T-helper 2 cell treated with Interferon-gamma antibody and Interleukin-4, amounts not matched to agents 5 μg/mL and 100 μg/mL, for 36 hours (primary cell): ENCODE data around the gene SLC6A2.
"Not testable (repeated sequence)": the region's sequence is repeated elsewhere in the genome, so short reads cannot be mapped to it uniquely, and the experiment has no call there.

Source experiments
- DNase-seq: peaks from one replicate; pipeline ENCODE4 v3.0.0; 2021; ENCODE audit warnings: low spot score
- H3K27ac Mint-ChIP-seq: one replicate; pipeline ENCODE4 v1.8.0; 2021; ENCODE audit warnings: mild to moderate bottlenecking, mixed read lengths
- H3K27me3 Mint-ChIP-seq: one replicate; pipeline ENCODE4 v1.8.0; 2021; ENCODE audit warnings: low read depth, mixed read lengths
- H3K36me3 Mint-ChIP-seq: one replicate; pipeline ENCODE4 v1.8.0; 2021; ENCODE audit warnings: low read depth, mixed read lengths
- H3K4me1 Mint-ChIP-seq: one replicate; pipeline ENCODE4 v1.8.0; 2021; ENCODE audit warnings: low read depth, mixed read lengths
- H3K4me3 Mint-ChIP-seq: one replicate; pipeline ENCODE4 v1.8.0; 2022; ENCODE audit warnings: mild to moderate bottlenecking, moderate library complexity, mixed read lengths
- H3K9me3 Mint-ChIP-seq: one replicate; pipeline ENCODE4 v1.8.0; 2021; ENCODE audit warnings: mixed read lengths

Gene SLC6A2

DNA sequence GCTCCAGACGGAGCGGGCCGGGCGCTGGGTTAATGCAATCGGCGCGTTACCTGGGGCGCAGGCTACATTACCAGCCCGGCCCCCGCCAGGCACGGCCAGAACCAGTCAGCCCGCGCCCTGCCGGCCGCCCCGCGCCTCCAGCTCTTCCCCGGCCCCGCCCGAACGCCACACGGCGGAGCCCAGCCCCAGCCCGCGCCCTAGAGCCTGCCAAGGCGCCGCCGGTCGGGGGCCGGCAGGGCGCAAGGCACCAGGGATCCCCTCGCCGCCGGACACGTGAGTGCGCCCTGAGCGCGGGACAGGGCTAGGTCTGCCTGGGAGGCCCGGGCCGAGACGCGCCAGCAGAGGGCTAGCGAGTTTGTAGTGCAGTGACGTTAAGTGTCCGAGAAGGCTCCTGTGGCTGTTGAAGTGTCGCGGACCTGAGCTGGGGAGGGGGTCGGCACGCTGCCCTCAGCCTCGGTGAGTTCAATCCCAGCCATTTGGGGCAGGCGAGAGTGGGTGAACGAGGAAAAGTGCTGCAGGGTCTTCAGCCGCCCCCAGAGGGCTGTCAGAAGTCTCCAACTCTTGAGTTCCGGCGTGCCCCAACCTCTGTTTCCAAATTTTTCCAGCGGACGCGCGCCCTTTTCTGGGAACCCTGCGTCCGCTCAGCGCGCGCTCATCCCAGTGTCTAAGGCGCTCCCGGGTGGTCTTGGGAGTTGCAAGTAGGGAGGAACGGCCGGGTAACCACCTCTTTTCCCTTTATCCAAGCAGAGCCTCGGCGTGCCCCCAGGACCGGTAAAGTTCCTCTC lies at the start of gene SLC6A2:
TSS of gene SLC6A2 (plus strand) at position 92 of the 785 bp plus-strand sequence. CDS start 707 bp downstream, outside the sequence.
- H3K4me1 Mint-ChIP-seq: no peaks in the 10 kb centered on the region
- H3K9me3 Mint-ChIP-seq: no peaks in the 10 kb centered on the region
- no peak for DNase-seq
- H3K4me3 Mint-ChIP-seq: no peak within 1 kb of the TSS
- H3K36me3 Mint-ChIP-seq: no peaks in the 10 kb centered on the region
- peaks cover 10% of the 10 kb centered on the region for H3K27me3 Mint-ChIP-seq
- no peak within 1 kb of the TSS for H3K27ac Mint-ChIP-seq

DNA sequence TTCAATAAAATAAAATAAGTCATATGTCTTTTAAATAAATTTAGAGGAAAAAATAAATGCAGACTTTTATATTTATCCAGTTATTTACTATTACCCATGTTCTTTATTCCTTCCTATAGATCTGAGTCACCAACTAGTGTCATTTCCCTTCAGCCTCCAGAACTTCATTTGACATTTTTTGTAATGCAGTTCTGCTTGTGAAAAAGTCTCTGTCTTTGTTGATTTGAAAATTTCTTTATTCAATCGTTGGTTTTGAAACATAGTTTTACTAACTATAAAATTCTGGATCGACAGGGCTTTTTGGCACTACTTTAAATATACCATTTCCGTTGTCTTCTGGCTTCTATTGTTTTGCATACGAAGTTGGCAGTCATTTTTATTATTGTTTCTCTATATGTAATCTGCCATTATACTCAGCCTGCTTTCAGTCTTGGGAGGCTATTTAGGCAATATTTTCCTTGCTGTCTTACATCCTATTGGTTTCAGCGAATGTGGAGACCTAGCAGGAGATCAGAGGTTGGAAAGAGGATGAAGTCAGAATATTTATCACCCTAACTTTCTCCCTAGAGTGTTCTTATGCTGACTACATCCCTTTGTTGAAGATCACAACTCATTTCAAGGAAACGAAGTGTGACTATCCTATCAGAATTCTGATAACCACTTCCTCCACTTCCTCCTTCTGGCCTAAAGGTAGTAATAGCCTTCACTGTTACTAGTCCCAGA lies 42.0 kb upstream of the SLC6A2 start:
- no peak for DNase-seq
- Mint-ChIP-seq H3K9me3 (no peaks in the 10 kb centered on the region), H3K27ac (no peak overlapping the region), H3K4me1 (no peaks in the 10 kb centered on the region), H3K27me3 (no peaks in the 10 kb centered on the region), H3K36me3 (no peaks in the 10 kb centered on the region), H3K4me3 (no peak overlapping the region)

DNA sequence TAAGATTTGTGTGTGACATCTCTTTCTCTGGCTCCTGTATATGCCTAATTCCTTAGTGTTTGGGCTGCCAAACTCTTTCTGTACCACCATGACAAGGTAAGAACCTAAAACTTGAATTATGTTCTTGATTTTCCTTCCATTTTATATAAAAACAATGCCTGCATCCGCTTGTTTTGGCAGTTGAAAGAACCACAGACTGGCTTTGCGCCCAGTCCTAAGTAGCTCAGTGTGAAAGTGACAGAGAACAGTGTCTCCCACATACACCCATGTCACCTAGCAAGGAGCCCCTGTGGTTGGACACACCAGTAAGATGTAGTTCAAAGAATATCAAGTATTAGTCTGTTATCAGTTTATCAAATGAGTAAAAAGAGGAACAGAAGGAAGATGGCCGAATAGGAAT lies 40.7 kb upstream of the SLC6A2 start:
- Mint-ChIP-seq H3K4me1 (no peaks in the 10 kb centered on the region), H3K9me3 (no peaks in the 10 kb centered on the region), H3K4me3 (no peak overlapping the region), H3K27me3 (no peaks in the 10 kb centered on the region), H3K27ac (no peak overlapping the region), H3K36me3 (no peaks in the 10 kb centered on the region)
- no peak for DNase-seq

DNA sequence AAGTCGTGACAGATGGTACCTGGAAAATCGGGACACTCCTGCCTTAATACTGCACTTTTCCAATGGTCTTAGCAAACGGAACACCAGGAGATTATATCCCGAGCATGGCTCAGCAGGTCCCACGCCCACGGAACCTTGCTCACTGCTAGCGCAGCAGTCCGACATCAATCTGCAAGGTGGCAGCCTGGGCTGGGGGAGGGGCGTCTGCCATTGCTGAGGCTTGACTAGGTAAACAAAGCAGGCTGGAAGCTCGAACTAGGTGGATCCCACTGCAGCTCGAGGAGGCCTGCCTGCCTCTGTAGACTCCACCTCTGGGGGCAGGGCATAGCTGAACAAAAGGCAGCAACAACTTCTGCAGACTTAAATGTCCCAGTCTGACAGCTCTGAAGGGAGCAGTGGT lies 40.1 kb upstream of the SLC6A2 start:
- not testable (repeated sequence) for H3K9me3 Mint-ChIP-seq, H3K27me3 Mint-ChIP-seq, H3K27ac Mint-ChIP-seq, H3K4me1 Mint-ChIP-seq, H3K36me3 Mint-ChIP-seq, H3K4me3 Mint-ChIP-seq, DNase-seq

DNA sequence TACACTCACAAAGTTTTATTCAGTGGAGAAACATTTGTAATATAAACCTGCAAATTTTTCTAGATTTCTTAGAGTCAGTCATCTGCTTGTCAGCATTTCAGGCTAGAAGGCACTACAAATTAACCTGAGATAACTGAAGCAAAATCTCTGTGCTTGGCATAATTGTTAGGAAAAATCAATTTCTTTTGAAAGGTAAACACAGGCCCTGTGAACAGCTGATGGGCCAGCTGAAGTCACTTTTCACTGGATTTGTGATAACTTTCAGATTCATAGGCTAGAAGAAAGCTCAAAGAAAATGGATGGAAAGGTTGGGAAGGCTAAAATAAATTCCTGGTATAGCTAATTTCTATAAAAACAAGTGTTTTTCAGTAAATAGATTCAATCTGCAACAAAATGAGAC lies 34.0 kb upstream of the SLC6A2 start:
- no peak for DNase-seq
- Mint-ChIP-seq H3K4me1 (no peaks in the 10 kb centered on the region), H3K27ac (no peak overlapping the region), H3K4me3 (no peak overlapping the region), H3K27me3 (no peaks in the 10 kb centered on the region), H3K9me3 (no peaks in the 10 kb centered on the region), H3K36me3 (no peaks in the 10 kb centered on the region)

DNA sequence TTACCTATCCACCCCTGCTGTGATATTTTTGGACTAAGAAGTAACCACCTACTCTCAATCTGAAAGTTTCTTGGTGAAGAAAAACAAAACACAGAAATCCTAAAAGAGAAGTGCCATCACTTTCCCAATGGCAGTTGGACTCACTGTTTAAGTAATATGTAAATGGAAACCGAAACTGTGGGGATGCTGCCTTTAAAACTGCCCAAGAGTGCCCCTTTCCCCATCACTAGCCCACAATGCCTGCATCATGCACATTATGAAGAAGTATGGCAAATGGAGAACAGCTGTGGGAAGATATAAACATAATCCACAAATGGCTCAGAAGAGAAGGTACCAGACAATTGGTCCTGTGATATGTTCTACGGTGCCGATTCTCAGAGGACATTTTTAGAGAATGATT lies 33.5 kb upstream of the SLC6A2 start:
- DNase-seq: no peak
- Mint-ChIP-seq H3K9me3 (no peaks in the 10 kb centered on the region), H3K4me3 (no peak overlapping the region), H3K36me3 (no peaks in the 10 kb centered on the region), H3K4me1 (no peaks in the 10 kb centered on the region), H3K27me3 (no peaks in the 10 kb centered on the region), H3K27ac (no peak overlapping the region)

DNA sequence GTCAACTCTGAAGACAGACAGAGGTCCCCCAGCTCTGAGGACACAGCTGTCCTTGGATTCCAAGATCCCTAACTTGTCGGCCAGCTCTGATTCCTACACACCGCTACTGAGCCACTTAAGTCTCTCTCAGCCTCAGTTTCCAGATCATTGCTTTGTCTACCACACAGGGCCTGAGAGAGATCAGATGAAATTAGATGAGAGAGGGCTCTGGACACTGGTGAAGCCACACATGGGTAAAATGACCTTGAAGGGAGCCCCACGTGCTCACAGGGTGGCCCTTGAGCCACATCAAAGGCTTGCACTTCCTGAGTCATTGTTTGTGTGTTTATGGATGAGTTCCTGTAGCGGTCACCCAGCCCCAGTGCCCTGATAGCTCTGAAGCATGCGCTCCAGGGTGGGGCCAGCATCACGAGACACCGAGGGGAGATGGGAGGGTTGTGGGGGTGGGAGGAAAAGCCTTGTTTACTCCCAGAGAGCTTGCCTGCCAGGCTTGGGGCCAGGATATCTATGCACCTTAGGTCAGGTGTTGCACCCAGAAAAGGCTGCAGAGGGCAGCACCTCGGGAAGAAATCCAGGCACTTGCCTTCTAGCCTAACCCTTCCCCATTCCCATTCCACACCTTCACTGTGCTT lies 32.7 kb upstream of the SLC6A2 start:
- H3K9me3 Mint-ChIP-seq: no peaks in the 10 kb centered on the region
- H3K36me3 Mint-ChIP-seq: no peaks in the 10 kb centered on the region

DNA sequence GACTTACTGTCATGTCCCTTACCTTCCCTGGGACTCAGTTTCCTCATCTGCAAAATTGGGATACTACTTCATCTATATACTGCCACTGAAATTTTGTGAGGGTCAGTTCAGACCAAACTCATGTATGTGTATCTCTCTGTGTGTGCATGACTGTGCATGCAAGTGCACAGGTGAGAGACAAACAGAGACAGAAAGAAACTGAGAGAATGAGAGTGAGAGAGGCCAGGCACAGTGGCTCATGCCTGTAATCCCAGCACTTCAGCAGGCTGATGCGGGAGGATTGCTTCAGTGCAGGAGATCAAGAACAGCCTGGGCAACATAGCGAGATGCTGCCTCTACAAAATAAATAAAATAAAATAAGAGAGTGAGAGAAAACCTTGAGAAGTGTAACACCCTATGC lies 32.1 kb upstream of the SLC6A2 start:
- H3K4me3 Mint-ChIP-seq: no peak overlapping the region
- H3K27me3 Mint-ChIP-seq: no peaks in the 10 kb centered on the region
- H3K4me1 Mint-ChIP-seq: no peaks in the 10 kb centered on the region
- H3K27ac Mint-ChIP-seq: no peak overlapping the region
- H3K9me3 Mint-ChIP-seq: no peaks in the 10 kb centered on the region
- DNase-seq: no peak
- no peaks in the 10 kb centered on the region for H3K36me3 Mint-ChIP-seq

More for the DNA sequence above, 32.7 kb upstream of the SLC6A2 start:
- Mint-ChIP-seq H3K27ac (no peak overlapping the region), H3K4me3 (no peak overlapping the region), H3K4me1 (no peaks in the 10 kb centered on the region), H3K27me3 (no peaks in the 10 kb centered on the region)
- no peak for DNase-seq

DNA sequence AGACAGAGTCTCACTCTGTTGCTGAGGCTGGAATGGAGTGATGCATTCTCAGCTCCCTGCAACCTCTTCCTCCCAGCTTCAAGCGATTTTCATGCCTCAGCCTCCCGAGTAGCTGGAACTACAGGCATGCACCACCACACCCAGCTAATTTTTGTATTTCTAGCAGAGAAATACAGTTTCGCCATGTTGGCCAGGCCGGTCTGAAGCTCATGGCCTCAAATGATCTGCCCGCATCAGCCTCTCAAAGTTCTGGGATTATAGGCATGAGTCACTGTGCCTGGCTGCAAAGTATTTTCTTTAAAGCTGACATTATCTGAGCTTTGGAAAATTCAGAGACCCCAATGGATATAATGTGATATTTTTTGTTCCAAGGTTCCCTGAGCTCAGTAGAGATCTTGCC lies 31.1 kb upstream of the SLC6A2 start:
- H3K4me3 Mint-ChIP-seq: no peak overlapping the region
- H3K9me3 Mint-ChIP-seq: no peaks in the 10 kb centered on the region
- no peak for DNase-seq
- no peaks in the 10 kb centered on the region for H3K36me3 Mint-ChIP-seq
- H3K27me3 Mint-ChIP-seq: no peaks in the 10 kb centered on the region
- H3K27ac Mint-ChIP-seq: no peak overlapping the region
- H3K4me1 Mint-ChIP-seq: no peaks in the 10 kb centered on the region

DNA sequence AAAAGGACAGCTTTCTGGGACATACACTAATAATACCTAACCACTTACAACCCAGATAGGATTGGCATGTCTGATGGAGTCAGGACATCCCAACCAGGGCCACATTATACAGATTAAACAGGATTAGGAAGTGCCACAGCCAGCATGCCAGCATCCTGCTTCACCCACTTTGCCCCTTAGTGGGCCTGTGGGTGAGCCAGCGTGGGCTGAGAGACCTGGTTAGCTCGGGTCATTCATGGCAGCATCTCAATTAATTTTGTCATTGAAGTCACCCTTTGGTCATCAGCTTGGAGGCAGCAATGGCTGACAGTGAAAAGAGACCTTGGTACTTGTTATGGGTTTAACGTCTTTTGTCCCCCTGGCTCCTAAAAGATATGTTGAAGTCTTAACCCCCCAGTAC lies 29.9 kb upstream of the SLC6A2 start:
- no peaks in the 10 kb centered on the region for H3K27me3 Mint-ChIP-seq
- H3K4me3 Mint-ChIP-seq: no peak overlapping the region
- H3K9me3 Mint-ChIP-seq: no peaks in the 10 kb centered on the region
- no peak for DNase-seq
- H3K4me1 Mint-ChIP-seq: no peaks in the 10 kb centered on the region
- H3K27ac Mint-ChIP-seq: no peak overlapping the region
- H3K36me3 Mint-ChIP-seq: no peaks in the 10 kb centered on the region

DNA sequence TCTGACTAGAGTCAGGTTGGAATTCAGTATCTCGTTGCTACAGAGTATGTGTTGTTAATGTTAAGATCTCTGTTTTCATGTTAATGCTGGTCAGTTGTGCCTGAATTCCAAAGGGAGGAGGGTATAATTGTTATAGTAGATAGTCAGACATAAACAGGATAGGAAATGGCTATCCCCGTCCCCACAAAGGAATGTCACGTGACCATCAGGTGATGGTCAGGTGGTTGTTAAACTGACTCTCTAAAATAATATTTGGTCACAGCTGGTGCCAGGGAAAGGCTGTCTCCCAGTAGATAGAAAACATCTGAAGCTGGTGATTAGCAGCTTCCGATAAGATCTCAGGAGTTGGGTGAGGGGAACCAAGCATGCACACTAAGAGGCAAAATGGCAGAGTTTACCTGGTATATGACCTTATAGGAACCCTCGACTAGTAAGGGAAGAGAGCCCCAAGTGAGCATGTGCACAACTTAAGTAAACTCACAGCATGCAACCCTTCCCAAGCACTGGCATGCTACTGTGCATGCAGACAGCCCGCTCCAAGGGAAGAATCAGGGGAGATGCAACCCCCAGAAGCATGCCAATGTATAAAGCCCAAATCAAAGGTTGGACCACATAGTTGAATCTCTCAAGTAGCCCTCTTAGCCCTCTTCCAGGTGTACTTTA lies 27.4 kb upstream of the SLC6A2 start:
- Mint-ChIP-seq H3K4me3 (no peak overlapping the region), H3K36me3 (no peaks in the 10 kb centered on the region), H3K4me1 (no peaks in the 10 kb centered on the region), H3K27me3 (no peaks in the 10 kb centered on the region), H3K9me3 (no peaks in the 10 kb centered on the region), H3K27ac (no peak overlapping the region)
- no peak for DNase-seq

DNA sequence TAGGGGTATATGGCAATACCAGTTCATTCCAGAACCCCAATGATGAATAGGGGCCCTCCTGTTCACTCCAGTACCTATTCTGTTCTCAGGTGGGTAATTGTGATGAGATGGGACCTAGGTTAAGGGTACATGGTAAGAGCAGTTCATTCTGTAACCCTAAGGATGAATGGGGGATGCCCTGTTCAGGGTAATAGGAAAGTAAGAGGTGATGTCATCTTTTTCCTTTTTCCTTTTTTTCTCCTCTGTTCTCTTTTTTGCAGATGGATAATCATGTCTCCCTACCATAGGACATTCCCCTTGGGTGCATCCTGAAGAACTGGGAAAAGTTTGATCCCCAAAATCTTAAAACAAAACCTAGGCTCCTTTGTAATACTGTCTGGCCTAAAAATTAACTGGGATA lies 25.0 kb upstream of the SLC6A2 start:
- Mint-ChIP-seq H3K9me3 (no peaks in the 10 kb centered on the region), H3K27me3 (no peaks in the 10 kb centered on the region), H3K4me1 (no peaks in the 10 kb centered on the region), H3K27ac (no peak overlapping the region), H3K4me3 (no peak overlapping the region), H3K36me3 (no peaks in the 10 kb centered on the region)
- DNase-seq: no peak

DNA sequence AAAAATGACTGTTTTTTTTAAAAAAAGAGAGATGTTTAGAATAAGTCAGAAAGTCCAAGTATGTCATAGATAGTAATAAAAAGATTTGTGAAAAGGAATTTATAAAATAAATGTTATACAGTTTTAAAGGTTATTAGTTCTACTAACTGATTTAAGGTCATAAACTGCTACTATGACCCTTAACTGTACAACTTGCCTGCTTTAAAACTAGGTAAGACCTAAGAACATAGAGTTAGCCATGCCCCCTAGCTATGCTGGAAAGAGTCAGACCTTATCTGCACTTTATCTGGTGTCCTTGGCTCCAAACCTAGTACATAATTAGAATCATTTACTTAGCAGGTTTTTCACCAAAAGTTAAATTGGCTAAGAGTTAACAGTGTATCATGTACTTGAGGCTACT lies 23.5 kb upstream of the SLC6A2 start:
- Mint-ChIP-seq H3K4me1 (no peaks in the 10 kb centered on the region), H3K27ac (no peak overlapping the region), H3K27me3 (no peaks in the 10 kb centered on the region), H3K4me3 (no peak overlapping the region), H3K36me3 (no peaks in the 10 kb centered on the region), H3K9me3 (no peaks in the 10 kb centered on the region)
- no peak for DNase-seq

DNA sequence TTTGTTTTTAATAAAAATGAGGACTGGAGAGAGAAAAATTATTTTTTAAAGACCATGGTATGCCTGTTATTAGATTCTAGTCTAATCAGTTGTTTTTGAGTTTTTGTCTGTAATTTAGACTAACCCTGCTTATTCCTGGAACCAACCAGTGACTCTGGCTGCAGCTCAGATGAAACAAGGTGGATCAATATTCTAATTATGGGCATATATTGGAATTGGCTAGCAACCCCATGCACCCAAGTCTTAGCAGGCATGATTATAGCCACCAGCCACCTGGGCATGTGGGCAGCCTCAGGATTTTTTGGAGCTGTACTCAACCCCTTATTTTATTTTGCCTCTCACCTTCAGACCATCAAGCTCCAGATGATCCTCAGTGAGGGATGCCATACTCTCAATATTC lies 21.6 kb upstream of the SLC6A2 start:
- no peak for DNase-seq
- Mint-ChIP-seq H3K27ac (no peak overlapping the region), H3K9me3 (no peaks in the 10 kb centered on the region), H3K4me1 (no peaks in the 10 kb centered on the region), H3K4me3 (no peak overlapping the region), H3K36me3 (no peaks in the 10 kb centered on the region), H3K27me3 (no peaks in the 10 kb centered on the region)
